ENCODE measurements around the gene TMEM221.
A peak's percentile ranks its signal among the peaks of the same experiment; 100 is the strongest.
"Not testable (repeated sequence)": the region's sequence is repeated elsewhere in the genome, so short reads cannot be mapped to it uniquely, and the experiment has no call there.

TMEM221 gene

GRCh38 chr19:17448131-17448967 is at the start of gene TMEM221:
Gene TMEM221 (minus strand): TSS chr19:17448668. CDS start chr19:17448462, 206 bp downstream.
- peak; percentile 25 to 54 (median 45) for DNase-seq (ENCODE audit: low read depth in 2 of 3, low spot score in 1 of 3)

GRCh38 chr19:17497149-17497798 is 48.8 kb upstream of the TMEM221 start:
- DNase-seq (ENCODE audit: low read depth in 2 of 3, low spot score in 1 of 3), result no peak

GRCh38 chr19:17496337-17496997 is 48.0 kb upstream of the TMEM221 start:
- peak; percentile 73 to 86 (median 77) for DNase-seq (ENCODE audit: low read depth in 2 of 3, low spot score in 1 of 3)

- no peak for DNase-seq (ENCODE audit: low read depth in 2 of 3, low spot score in 1 of 3)
Observed at GRCh38 chr19:17495639-17496296, 47.3 kb upstream of the TMEM221 start.

GRCh38 chr19:17491287-17491686 is 42.8 kb upstream of the TMEM221 start:
- DNase-seq (ENCODE audit: low read depth in 2 of 3, low spot score in 1 of 3), result no peak

- no peak for DNase-seq (ENCODE audit: low read depth in 2 of 3, low spot score in 1 of 3)
Observed at GRCh38 chr19:17490411-17490810, 41.9 kb upstream of the TMEM221 start.

- DNase-seq (ENCODE audit: low read depth in 2 of 3, low spot score in 1 of 3), result no peak
Observed at GRCh38 chr19:17489392-17490030, 41.0 kb upstream of the TMEM221 start.

- DNase-seq (ENCODE audit: low read depth in 2 of 3, low spot score in 1 of 3), result peak; percentile 71 to 80 (median 72)
Observed at GRCh38 chr19:17488593-17489391, 40.3 kb upstream of the TMEM221 start.

GRCh38 chr19:17487284-17488121 is 39.0 kb upstream of the TMEM221 start:
- no peak for DNase-seq (ENCODE audit: low read depth in 2 of 3, low spot score in 1 of 3)

GRCh38 chr19:17486545-17487240 is 38.2 kb upstream of the TMEM221 start:
- no peak for DNase-seq (ENCODE audit: low read depth in 2 of 3, low spot score in 1 of 3)

- DNase-seq (ENCODE audit: low read depth in 2 of 3, low spot score in 1 of 3), result no peak
Observed at GRCh38 chr19:17484520-17485185, 36.2 kb upstream of the TMEM221 start.

- DNase-seq (ENCODE audit: low read depth in 2 of 3, low spot score in 1 of 3), result no peak
Observed at GRCh38 chr19:17483605-17484002, 35.1 kb upstream of the TMEM221 start.

- no peak for DNase-seq (ENCODE audit: low read depth in 2 of 3, low spot score in 1 of 3)
Observed at GRCh38 chr19:17482877-17483604, 34.6 kb upstream of the TMEM221 start.

GRCh38 chr19:17481986-17482385 is 33.5 kb upstream of the TMEM221 start:
- DNase-seq (ENCODE audit: low read depth in 2 of 3, low spot score in 1 of 3), result no peak

- no peak for DNase-seq (ENCODE audit: low read depth in 2 of 3, low spot score in 1 of 3)
Observed at GRCh38 chr19:17479325-17479791, 30.9 kb upstream of the TMEM221 start.

GRCh38 chr19:17475541-17476115 is 27.2 kb upstream of the TMEM221 start:
- DNase-seq (ENCODE audit: low read depth in 2 of 3, low spot score in 1 of 3), result no peak

GRCh38 chr19:17475011-17475540 is 26.6 kb upstream of the TMEM221 start:
- DNase-seq (ENCODE audit: low read depth in 2 of 3, low spot score in 1 of 3), result not testable (repeated sequence)
